HUES64 (cell line): ENCODE data around the gene TAS2R38.

Experiments used
- H3K27ac ChIP-seq: 2 replicates; pipeline ENCODE4 v1.7.0; 2013; ENCODE audit warnings: low read depth, low read length, inconsistent platforms
- H3K27me3 ChIP-seq: 2 replicates; pipeline ENCODE4 v1.6.1; 2013; ENCODE audit warnings: mild to moderate bottlenecking, low read length; ENCODE audit not compliant: insufficient read depth
- H3K36me3 ChIP-seq: 2 replicates; pipeline ENCODE4 v1.6.1; 2013; ENCODE audit warnings: mild to moderate bottlenecking, low read length; ENCODE audit not compliant: insufficient read depth
- H3K4me1 ChIP-seq: 2 replicates; pipeline ENCODE4 v1.6.1; 2013; ENCODE audit warnings: mild to moderate bottlenecking, low read length, moderate library complexity; ENCODE audit not compliant: insufficient read depth
- H3K4me3 ChIP-seq: 2 replicates; pipeline ENCODE4 v1.5.1; 2013; ENCODE audit warnings: mild to moderate bottlenecking, low read length, moderate library complexity
- H3K9ac ChIP-seq: 2 replicates; pipeline ENCODE4 v1.6.1; 2013; ENCODE audit warnings: mild to moderate bottlenecking, low read depth, low read length
- H3K9me3 ChIP-seq: 2 replicates; pipeline ENCODE4 v1.6.1; 2013; ENCODE audit warnings: low read depth, low read length; ENCODE audit not compliant: insufficient read depth
- WGBS: fragments of 150-250, 120-280 bp; methylation state at CpG from one replicate; pipeline ENCODE4 v1.1.7; 2013; ENCODE audit warnings: missing lambda C conversion rate; 5-methylcytosine and 5-hydroxymethylcytosine counted together

TAS2R38 gene

GRCh38 chr7:141945356-141945755, 28.2 kb downstream of the TAS2R38 start:
- no peak overlapping the region for H3K27ac ChIP-seq
- WGBS: 99% methylated on average over 3 of the region's 3 CpGs
- no peak overlapping the region for H3K9ac ChIP-seq
- H3K27me3 ChIP-seq: no peaks in the 10 kb centered on the region
- H3K4me3 ChIP-seq: no peak overlapping the region
- H3K4me1 ChIP-seq: no peaks in the 10 kb centered on the region
- no peaks in the 10 kb centered on the region for H3K9me3 ChIP-seq
- H3K36me3 ChIP-seq: no peaks in the 10 kb centered on the region

DNA sequence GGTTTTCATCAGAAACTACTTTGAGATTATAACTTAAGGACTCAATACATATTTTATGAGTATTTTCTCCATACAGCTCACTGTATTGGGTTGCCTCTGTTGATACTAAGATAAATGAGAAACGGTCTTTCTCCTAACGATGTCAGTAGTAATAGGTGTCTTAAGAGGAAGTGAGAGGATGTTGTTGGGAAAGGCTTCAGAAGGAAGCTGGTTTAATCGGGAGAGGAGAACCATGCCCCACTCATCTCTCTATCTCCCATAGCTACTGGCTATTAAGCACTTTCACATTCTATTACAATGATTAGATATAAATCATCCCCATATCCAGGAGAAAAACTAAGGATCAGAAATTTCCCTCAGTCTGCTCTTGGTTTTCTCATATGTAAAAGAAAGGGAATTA, 28.8 kb downstream of the TAS2R38 start:
- H3K27ac ChIP-seq: no peak overlapping the region
- no peaks in the 10 kb centered on the region for H3K36me3 ChIP-seq
- H3K9ac ChIP-seq: no peak overlapping the region
- 92% methylated on average over 3 of the region's 3 CpGs for WGBS
- H3K27me3 ChIP-seq: no peaks in the 10 kb centered on the region
- H3K4me1 ChIP-seq: no peaks in the 10 kb centered on the region
- H3K9me3 ChIP-seq: no peaks in the 10 kb centered on the region
- no peak overlapping the region for H3K4me3 ChIP-seq

- 93% methylated on average over 1 of the region's 1 CpG for WGBS
- H3K9me3 ChIP-seq: no peaks in the 10 kb centered on the region
- no peak overlapping the region for H3K4me3 ChIP-seq
- H3K4me1 ChIP-seq: no peaks in the 10 kb centered on the region
- no peak overlapping the region for H3K9ac ChIP-seq
- H3K27ac ChIP-seq: no peak overlapping the region
- H3K36me3 ChIP-seq: no peaks in the 10 kb centered on the region
- H3K27me3 ChIP-seq: no peaks in the 10 kb centered on the region
Observed at GRCh38 chr7:141943846-141944245, 29.7 kb downstream of the TAS2R38 start.

- Histone ChIP-seq H3K36me3 (no peaks in the 10 kb centered on the region), H3K4me1 (no peaks in the 10 kb centered on the region), H3K27ac (no peak overlapping the region), H3K9me3 (no peaks in the 10 kb centered on the region), H3K27me3 (no peaks in the 10 kb centered on the region), H3K4me3 (no peak overlapping the region), H3K9ac (no peak overlapping the region)
- 90% methylated on average over 3 of the region's 3 CpGs for WGBS
Observed at GRCh38 chr7:141941075-141941474, 32.5 kb downstream of the TAS2R38 start.

GRCh38 chr7:141930211-141930610, 43.4 kb downstream of the TAS2R38 start:
- WGBS: 82% methylated on average over 5 of the region's 5 CpGs
- H3K36me3 ChIP-seq: no peaks in the 10 kb centered on the region
- no peak overlapping the region for H3K4me3 ChIP-seq
- 0 out of 2 replicates have a peak, but pooled peaks cover 3% of the 10 kb centered on the region for H3K9me3 ChIP-seq
- no peak overlapping the region for H3K9ac ChIP-seq
- peaks cover 5% of the 10 kb centered on the region; the same call in 1 of the 2 replicates for H3K4me1 ChIP-seq
- H3K27ac ChIP-seq: no peak overlapping the region
- no peaks in the 10 kb centered on the region for H3K27me3 ChIP-seq

DNA sequence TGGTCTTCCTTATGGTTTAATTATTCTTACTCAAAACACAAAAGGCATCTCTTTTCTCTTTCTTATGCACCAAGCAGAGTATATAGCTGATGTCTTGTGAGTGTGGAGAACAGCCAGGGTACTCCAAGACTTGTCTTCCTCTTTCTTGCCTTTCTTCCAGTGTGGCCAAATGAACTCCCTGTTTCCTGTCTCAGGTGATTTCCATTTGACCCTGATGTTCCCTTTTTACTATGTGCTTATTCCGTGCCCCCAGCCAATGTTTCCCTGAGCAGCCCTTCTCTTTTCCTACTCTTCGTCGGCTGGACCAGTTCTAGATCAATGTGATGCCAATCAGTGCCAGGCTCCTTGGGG, 44.8 kb downstream of the TAS2R38 start:
- Histone ChIP-seq H3K9me3 (0 out of 2 replicates have a peak, but pooled peaks cover 3% of the 10 kb centered on the region), H3K27me3 (no peaks in the 10 kb centered on the region), H3K4me3 (no peak overlapping the region), H3K36me3 (no peaks in the 10 kb centered on the region), H3K9ac (no peak overlapping the region), H3K27ac (no peak overlapping the region), H3K4me1 (peaks cover 5% of the 10 kb centered on the region; the same call in 1 of the 2 replicates)
- WGBS: 90% methylated on average over 3 of the region's 3 CpGs

- Histone ChIP-seq H3K27ac (no peak overlapping the region), H3K36me3 (no peaks in the 10 kb centered on the region), H3K9ac (no peak overlapping the region), H3K4me3 (no peak overlapping the region), H3K27me3 (no peaks in the 10 kb centered on the region), H3K9me3 (0 out of 2 replicates have a peak, but pooled peaks cover 3% of the 10 kb centered on the region), H3K4me1 (peaks cover 5% of the 10 kb centered on the region; the same call in 1 of the 2 replicates)
- WGBS: 83% methylated on average over 2 of the region's 2 CpGs
Observed at GRCh38 chr7:141928146-141928844, 45.3 kb downstream of the TAS2R38 start.
